GM12878 (cell line): Measurements from ENCODE around the gene SYTL2. TPM values are rescaled to one million over a fixed set of nuclear protein-coding genes. Genes with fewer than 3 reads are reported as not detected.

Source experiments
- BMI1 ChIP-seq: fragments of 450-650 bp; IDR thresholded peaks from 2 replicates; pipeline ENCODE4 v1.6.1; 2016; ENCODE audit warnings: mild to moderate bottlenecking, moderate library complexity, borderline replicate concordance
- CEBPB ChIP-seq, 2 experiments: fragments of 150-350 bp in 1 of 2; IDR thresholded peaks; 2 replicates each; pipeline ENCODE4 v1.6.1; 2012 to 2014; ENCODE audit warnings: low read depth in 2 of 2, low read length in 2 of 2, borderline replicate concordance in 1 of 2, inconsistent platforms in 1 of 2
- CREB1 ChIP-seq: IDR thresholded peaks from 2 replicates; pipeline ENCODE4 v1.6.1; 2012; ENCODE audit warnings: low read depth, mild to moderate bottlenecking, inconsistent platforms
- CTCF ChIP-seq, 3 experiments: IDR thresholded peaks in 2 of 3; conservative IDR thresholded peaks in 1 of 3; 2 replicates each; pipeline ENCODE4 v1.5.1; 2011; ENCODE audit warnings: low read depth in 3 of 3, low read length in 3 of 3, mild to moderate bottlenecking in 3 of 3, control low read depth in 2 of 3, moderate library complexity in 2 of 3, inconsistent platforms in 1 of 3, mixed read lengths in 1 of 3; ENCODE audit not compliant: control insufficient read depth in 2 of 3, insufficient read depth in 1 of 3; ENCODE audit errors: extremely low read depth in 1 of 3
- E2F8 ChIP-seq: fragments of 450-650 bp; IDR thresholded peaks from 2 replicates; pipeline ENCODE4 v1.6.1; 2018; ENCODE audit warnings: mild to moderate bottlenecking, low read depth, moderate library complexity; ENCODE audit not compliant: partially characterized antibody
- ESRRA ChIP-seq: IDR thresholded peaks from 2 replicates; pipeline ENCODE4 v1.6.1; 2012; ENCODE audit warnings: mild to moderate bottlenecking, low read length, improper control_type of control experiment
- HCFC1 ChIP-seq: fragments of 150-350 bp; IDR thresholded peaks from 2 replicates; pipeline ENCODE4 v1.6.1; 2014; ENCODE audit warnings: low read length
- IKZF1 ChIP-seq: fragments of 450-650 bp; conservative IDR thresholded peaks from 2 replicates; pipeline ENCODE4 v1.6.1; 2017; ENCODE audit warnings: antibody characterized with exemption, mild to moderate bottlenecking
- MLLT1 ChIP-seq: fragments of 450-650 bp; IDR thresholded peaks from 2 replicates; pipeline ENCODE4 v1.6.1; 2016; ENCODE audit warnings: mild to moderate bottlenecking
- NKRF ChIP-seq: fragments of 450-650 bp; conservative IDR thresholded peaks from 2 replicates; pipeline ENCODE4 v1.6.1; 2017; ENCODE audit warnings: mild to moderate bottlenecking, moderate library complexity
- PBX3 ChIP-seq: IDR thresholded peaks from 2 replicates; pipeline ENCODE4 v1.6.1; 2011; ENCODE audit warnings: mild to moderate bottlenecking, low read depth, low read length, moderate library complexity; ENCODE audit not compliant: insufficient replicate concordance
- PKNOX1 ChIP-seq: fragments of 450-650 bp; IDR thresholded peaks from 2 replicates; pipeline ENCODE4 v1.6.1; 2016; ENCODE audit warnings: mild to moderate bottlenecking
- POLR2AphosphoS5 ChIP-seq: IDR thresholded peaks from 2 replicates; pipeline ENCODE4 v1.6.1; 2011; ENCODE audit warnings: mild to moderate bottlenecking, low read length, inconsistent platforms
- RAD51 ChIP-seq: fragments of 450-650 bp; IDR thresholded peaks from 2 replicates; pipeline ENCODE4 v1.6.1; 2016; ENCODE audit warnings: moderate library complexity, mild to moderate bottlenecking, inconsistent platforms
- SIN3A ChIP-seq: IDR thresholded peaks from 2 replicates; pipeline ENCODE4 v1.6.1; 2012; ENCODE audit warnings: low read depth, low read length, improper control_type of control experiment
- SIX5 ChIP-seq: IDR thresholded peaks from 2 replicates; pipeline ENCODE4 v1.6.1; 2011; ENCODE audit warnings: mild to moderate bottlenecking, low read depth, low read length, moderate library complexity; ENCODE audit not compliant: severe bottlenecking
- SMAD5 ChIP-seq: IDR thresholded peaks from 2 replicates; pipeline ENCODE4 v1.6.1; 2016; ENCODE audit warnings: antibody characterized with exemption, low read depth
- SUPT20H ChIP-seq: IDR thresholded peaks from 2 replicates; pipeline ENCODE4 v1.6.1; 2011; ENCODE audit warnings: low read depth, mild to moderate bottlenecking, low read length, moderate library complexity, borderline replicate concordance; ENCODE audit not compliant: control insufficient read depth
- polyA plus RNA-seq, 11 experiments: library from polyadenylated mRNA; depleted of rRNA in 4 of 11; unstranded in 6 of 11; stranded (reverse) in 5 of 11; fragments of >200 nt; fragmentation: Nextera tagmentation in 4 of 11; fragmentation: Illumina TruSeq in 1 of 11; extraction: Ambion mirVana in 4 of 11; extraction: Trizol in 1 of 11; gene quantifications; 1 replicate in 1 of 11; 2 replicates in 10 of 11; pipeline versions ENCODE4 v1.2.1 to v1.2.3, GENCODE V29; 2011 to 2016; ENCODE audit warnings: inconsistent platforms in 2 of 11, missing spikeins in 2 of 11, low read depth in 1 of 11
- total RNA-seq, 4 experiments: library from RNA; depleted of rRNA in 3 of 4; stranded (reverse); fragments of >200 nt in 3 of 4; fragmentation: Illumina TruSeq in 1 of 4; extraction: Trizol in 1 of 4; gene quantifications; 2 replicates each; pipeline versions ENCODE4 v1.2.1 to v1.2.3, GENCODE V29; 2013 to 2021

Gene SYTL2
- total and polyA plus RNA-seq, 10 of the 15 experiments (the other 5 are each of a cell fraction or from before 2014, with no cell fraction given) = 0.02 to 1.4 (median 0.31) TPM; not detected in 2

GRCh38 chr11:85663753-85664614 lies 147.0 kb downstream of the SYTL2 start (continued):
- TF ChIP-seq E2F8 (no peak), CEBPB (IDR thresholded peaks at IDR 0.05; ENCODE audit: borderline replicate concordance in 1 of 2, low read depth in 2 of 2, low read length in 2 of 2) (no peak), BMI1 (no peak), NKRF (peak; percentile 14; the same call in 1 of the 2 replicates), RAD51 (no peak), PKNOX1 (no peak), SUPT20H (no peak), PBX3 (peak; percentile 11), CTCF (IDR thresholded peaks at IDR 0.05 in 2 of 3, conservative IDR thresholded peaks at IDR 0.05 in 1 of 3; ENCODE audit: control insufficient read depth in 2 of 3, extremely low read depth in 1 of 3, insufficient read depth in 1 of 3, low read depth in 3 of 3, low read length in 3 of 3) (peak; percentile 54 to 71 (median 70)), IKZF1 (no peak), SIN3A (peak; percentile 47), ESRRA (no peak), CREB1 (no peak), MLLT1 (peak; percentile 75), POLR2AphosphoS5 (peak; percentile 21), SMAD5 (no peak), HCFC1 (no peak), SIX5 (no peak)
